HepG2 (cell line): ENCODE measurements around the gene TLN1.

Experiments used
- KAT2B ChIP-seq: fragments of 150-350 bp; IDR thresholded peaks from 2 replicates; pipeline ENCODE4 v1.6.1; 2014; ENCODE audit warnings: low read depth, low read length, borderline replicate concordance
- ZNF501 ChIP-seq: sonication (generic); formaldehyde crosslinking; IDR thresholded peaks from 2 replicates; pipeline ENCODE4 v1.5.1; 2020; ENCODE audit warnings: mild to moderate bottlenecking, moderate library complexity, missing genetic modification reagents
- TF ChIP-seq, protein P1 (sequence below): sonication (generic); formaldehyde crosslinking; IDR thresholded peaks from 2 replicates; pipeline ENCODE4 v1.5.0; 2020; ENCODE audit warnings: mild to moderate bottlenecking, missing genetic modification reagents, moderate library complexity
- TF ChIP-seq, protein P2 (sequence below): sonication (generic); formaldehyde crosslinking; IDR thresholded peaks from 2 replicates; pipeline ENCODE4 v1.9.0; 2021; ENCODE audit warnings: missing genetic modification reagents, borderline replicate concordance
- TF ChIP-seq, protein P3 (sequence below), 2 experiments: IDR thresholded peaks; 2 replicates each; pipeline ENCODE4 v1.6.1; 2011 to 2012; ENCODE audit warnings: low read length in 2 of 2, borderline replicate concordance in 1 of 2, low read depth in 1 of 2, mild to moderate bottlenecking in 1 of 2, moderate library complexity in 1 of 2

DNA sequence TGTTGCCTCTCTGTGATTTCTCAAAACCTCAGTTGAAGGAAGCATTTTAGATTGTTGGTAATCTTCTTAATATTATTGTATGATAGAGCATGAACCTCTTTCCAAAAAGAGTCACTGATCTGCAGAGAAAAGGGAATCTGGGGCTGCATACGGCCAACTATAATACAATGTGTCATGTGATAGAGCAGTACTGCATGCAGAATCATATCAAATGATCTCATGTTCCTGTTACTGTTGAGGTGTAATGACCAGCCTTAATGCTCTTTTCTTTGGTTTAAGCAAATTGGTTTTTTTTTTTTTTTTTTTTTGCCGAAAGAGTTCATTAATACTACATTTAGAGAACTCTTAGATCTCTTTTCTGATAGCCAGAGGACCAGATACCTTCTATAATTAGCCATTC is 35.0 kb upstream of the TLN1 start:
- TF ChIP-seq KAT2B (no peak), ZNF501 (CRISPR knock-in tag) (no peak)
- TF ChIP-seq, protein P1, sequence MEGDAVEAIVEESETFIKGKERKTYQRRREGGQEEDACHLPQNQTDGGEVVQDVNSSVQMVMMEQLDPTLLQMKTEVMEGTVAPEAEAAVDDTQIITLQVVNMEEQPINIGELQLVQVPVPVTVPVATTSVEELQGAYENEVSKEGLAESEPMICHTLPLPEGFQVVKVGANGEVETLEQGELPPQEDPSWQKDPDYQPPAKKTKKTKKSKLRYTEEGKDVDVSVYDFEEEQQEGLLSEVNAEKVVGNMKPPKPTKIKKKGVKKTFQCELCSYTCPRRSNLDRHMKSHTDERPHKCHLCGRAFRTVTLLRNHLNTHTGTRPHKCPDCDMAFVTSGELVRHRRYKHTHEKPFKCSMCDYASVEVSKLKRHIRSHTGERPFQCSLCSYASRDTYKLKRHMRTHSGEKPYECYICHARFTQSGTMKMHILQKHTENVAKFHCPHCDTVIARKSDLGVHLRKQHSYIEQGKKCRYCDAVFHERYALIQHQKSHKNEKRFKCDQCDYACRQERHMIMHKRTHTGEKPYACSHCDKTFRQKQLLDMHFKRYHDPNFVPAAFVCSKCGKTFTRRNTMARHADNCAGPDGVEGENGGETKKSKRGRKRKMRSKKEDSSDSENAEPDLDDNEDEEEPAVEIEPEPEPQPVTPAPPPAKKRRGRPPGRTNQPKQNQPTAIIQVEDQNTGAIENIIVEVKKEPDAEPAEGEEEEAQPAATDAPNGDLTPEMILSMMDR (CRISPR knock-in tag): no peak
- TF ChIP-seq, protein P2, sequence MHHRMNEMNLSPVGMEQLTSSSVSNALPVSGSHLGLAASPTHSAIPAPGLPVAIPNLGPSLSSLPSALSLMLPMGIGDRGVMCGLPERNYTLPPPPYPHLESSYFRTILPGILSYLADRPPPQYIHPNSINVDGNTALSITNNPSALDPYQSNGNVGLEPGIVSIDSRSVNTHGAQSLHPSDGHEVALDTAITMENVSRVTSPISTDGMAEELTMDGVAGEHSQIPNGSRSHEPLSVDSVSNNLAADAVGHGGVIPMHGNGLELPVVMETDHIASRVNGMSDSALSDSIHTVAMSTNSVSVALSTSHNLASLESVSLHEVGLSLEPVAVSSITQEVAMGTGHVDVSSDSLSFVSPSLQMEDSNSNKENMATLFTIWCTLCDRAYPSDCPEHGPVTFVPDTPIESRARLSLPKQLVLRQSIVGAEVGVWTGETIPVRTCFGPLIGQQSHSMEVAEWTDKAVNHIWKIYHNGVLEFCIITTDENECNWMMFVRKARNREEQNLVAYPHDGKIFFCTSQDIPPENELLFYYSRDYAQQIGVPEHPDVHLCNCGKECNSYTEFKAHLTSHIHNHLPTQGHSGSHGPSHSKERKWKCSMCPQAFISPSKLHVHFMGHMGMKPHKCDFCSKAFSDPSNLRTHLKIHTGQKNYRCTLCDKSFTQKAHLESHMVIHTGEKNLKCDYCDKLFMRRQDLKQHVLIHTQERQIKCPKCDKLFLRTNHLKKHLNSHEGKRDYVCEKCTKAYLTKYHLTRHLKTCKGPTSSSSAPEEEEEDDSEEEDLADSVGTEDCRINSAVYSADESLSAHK: no peak
- TF ChIP-seq, protein P3, sequence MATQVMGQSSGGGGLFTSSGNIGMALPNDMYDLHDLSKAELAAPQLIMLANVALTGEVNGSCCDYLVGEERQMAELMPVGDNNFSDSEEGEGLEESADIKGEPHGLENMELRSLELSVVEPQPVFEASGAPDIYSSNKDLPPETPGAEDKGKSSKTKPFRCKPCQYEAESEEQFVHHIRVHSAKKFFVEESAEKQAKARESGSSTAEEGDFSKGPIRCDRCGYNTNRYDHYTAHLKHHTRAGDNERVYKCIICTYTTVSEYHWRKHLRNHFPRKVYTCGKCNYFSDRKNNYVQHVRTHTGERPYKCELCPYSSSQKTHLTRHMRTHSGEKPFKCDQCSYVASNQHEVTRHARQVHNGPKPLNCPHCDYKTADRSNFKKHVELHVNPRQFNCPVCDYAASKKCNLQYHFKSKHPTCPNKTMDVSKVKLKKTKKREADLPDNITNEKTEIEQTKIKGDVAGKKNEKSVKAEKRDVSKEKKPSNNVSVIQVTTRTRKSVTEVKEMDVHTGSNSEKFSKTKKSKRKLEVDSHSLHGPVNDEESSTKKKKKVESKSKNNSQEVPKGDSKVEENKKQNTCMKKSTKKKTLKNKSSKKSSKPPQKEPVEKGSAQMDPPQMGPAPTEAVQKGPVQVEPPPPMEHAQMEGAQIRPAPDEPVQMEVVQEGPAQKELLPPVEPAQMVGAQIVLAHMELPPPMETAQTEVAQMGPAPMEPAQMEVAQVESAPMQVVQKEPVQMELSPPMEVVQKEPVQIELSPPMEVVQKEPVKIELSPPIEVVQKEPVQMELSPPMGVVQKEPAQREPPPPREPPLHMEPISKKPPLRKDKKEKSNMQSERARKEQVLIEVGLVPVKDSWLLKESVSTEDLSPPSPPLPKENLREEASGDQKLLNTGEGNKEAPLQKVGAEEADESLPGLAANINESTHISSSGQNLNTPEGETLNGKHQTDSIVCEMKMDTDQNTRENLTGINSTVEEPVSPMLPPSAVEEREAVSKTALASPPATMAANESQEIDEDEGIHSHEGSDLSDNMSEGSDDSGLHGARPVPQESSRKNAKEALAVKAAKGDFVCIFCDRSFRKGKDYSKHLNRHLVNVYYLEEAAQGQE (IDR thresholded peaks at IDR 0.05; ENCODE audit: borderline replicate concordance in 1 of 2, low read depth in 1 of 2, low read length in 2 of 2): no peak
